ENCODE measurements around the gene JMJD4. TPM values are rescaled to one million over a fixed set of nuclear protein-coding genes. Genes with fewer than 3 reads are reported as not detected.

The JMJD4 gene
- total RNA-seq, 1 experiment from 2014 or later = 15.1 TPM

- no peaks in the 10 kb centered on the region for H3K27me3 ChIP-seq (ENCODE audit: insufficient read depth, low read depth)
- H3K4me1 ChIP-seq (replicated peaks; ENCODE audit: insufficient read depth) = 0 out of 2 replicates have a peak, but pooled peaks cover 11% of the 10 kb centered on the region
- H3K9me2 ChIP-seq (ENCODE audit: insufficient read depth) = no peaks in the 10 kb centered on the region
- no peaks in the 10 kb centered on the region for H3K9me3 ChIP-seq (ENCODE audit: insufficient read depth, low read depth)
- POLR2A ChIA-PET (ENCODE audit: unreplicated experiment) = no interaction called here
- H3F3A ChIP-seq (ENCODE audit: insufficient read depth, low read depth) = peaks cover 9% of the 10 kb centered on the region; the same call in 1 of the 2 replicates
- intact Hi-C loops (cut with micrococcal nuclease; ENCODE audit: unreplicated experiment) = no loop called here
- 0 out of 2 replicates have a peak, but pooled peaks cover 8% of the 10 kb centered on the region for H3K36me3 ChIP-seq (ENCODE audit: low read depth)
- H3K4me2 ChIP-seq = no peak overlapping the region
- no peak overlapping the region for H2AFZ ChIP-seq
- peaks cover 42% of the 10 kb centered on the region for H4K20me1 ChIP-seq (ENCODE audit: insufficient read depth)
- DNase-seq = no peak
- CTCF ChIA-PET = no interaction called here
- no peaks in the 10 kb centered on the region for H3K79me2 ChIP-seq (ENCODE audit: low read depth)
- H3K4me3 ChIP-seq = no peak overlapping the region
- TF ChIP-seq, protein P1, sequence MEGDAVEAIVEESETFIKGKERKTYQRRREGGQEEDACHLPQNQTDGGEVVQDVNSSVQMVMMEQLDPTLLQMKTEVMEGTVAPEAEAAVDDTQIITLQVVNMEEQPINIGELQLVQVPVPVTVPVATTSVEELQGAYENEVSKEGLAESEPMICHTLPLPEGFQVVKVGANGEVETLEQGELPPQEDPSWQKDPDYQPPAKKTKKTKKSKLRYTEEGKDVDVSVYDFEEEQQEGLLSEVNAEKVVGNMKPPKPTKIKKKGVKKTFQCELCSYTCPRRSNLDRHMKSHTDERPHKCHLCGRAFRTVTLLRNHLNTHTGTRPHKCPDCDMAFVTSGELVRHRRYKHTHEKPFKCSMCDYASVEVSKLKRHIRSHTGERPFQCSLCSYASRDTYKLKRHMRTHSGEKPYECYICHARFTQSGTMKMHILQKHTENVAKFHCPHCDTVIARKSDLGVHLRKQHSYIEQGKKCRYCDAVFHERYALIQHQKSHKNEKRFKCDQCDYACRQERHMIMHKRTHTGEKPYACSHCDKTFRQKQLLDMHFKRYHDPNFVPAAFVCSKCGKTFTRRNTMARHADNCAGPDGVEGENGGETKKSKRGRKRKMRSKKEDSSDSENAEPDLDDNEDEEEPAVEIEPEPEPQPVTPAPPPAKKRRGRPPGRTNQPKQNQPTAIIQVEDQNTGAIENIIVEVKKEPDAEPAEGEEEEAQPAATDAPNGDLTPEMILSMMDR (conservative IDR thresholded peaks at IDR 0.05) = no peak
- TF ChIP-seq EZH2 (IDR thresholded peaks at IDR 0.05; ENCODE audit: low read depth) = no peak
- no peak overlapping the region for H3K27ac ChIP-seq
- BruUV-seq (replicated peaks) = no TSS peak
Measured at GRCh38 chr1:227756172-227756959, 21.3 kb upstream of the JMJD4 start.

DNA sequence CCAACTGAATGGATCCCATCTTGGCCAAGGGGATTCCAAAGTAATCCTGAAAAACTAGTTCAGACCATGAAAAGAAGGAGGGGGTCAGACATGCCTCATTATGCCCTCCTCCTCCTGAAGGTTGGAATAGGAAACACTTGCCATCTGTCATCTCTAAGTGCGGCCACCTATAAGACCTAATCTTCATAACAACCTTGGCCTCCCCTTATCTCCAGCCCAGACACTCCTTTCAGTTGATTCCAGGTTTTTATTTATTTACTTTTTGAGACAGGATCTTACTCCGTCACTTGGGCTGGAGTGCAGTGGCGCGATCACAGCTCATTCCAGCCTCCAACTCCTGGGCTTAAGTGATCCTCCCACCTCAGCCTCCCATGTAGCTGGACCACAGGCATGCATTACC, 19.9 kb upstream of the JMJD4 start:
- DNase-seq = no peak
- Histone ChIP-seq H2AFZ (no peak overlapping the region), H3K27me3 (ENCODE audit: insufficient read depth, low read depth) (no peaks in the 10 kb centered on the region), H3K79me2 (ENCODE audit: low read depth) (no peaks in the 10 kb centered on the region), H3K4me3 (no peak overlapping the region), H3K9me3 (ENCODE audit: insufficient read depth, low read depth) (no peaks in the 10 kb centered on the region), H3K4me2 (no peak overlapping the region), H3K4me1 (replicated peaks; ENCODE audit: insufficient read depth) (0 out of 2 replicates have a peak, but pooled peaks cover 11% of the 10 kb centered on the region), H3K36me3 (ENCODE audit: low read depth) (0 out of 2 replicates have a peak, but pooled peaks cover 7% of the 10 kb centered on the region), H4K20me1 (ENCODE audit: insufficient read depth) (peaks cover 35% of the 10 kb centered on the region), H3K9me2 (ENCODE audit: insufficient read depth) (no peaks in the 10 kb centered on the region), H3F3A (ENCODE audit: insufficient read depth, low read depth) (peaks cover 9% of the 10 kb centered on the region; the same call in 1 of the 2 replicates), H3K27ac (no peak overlapping the region)
- TF ChIP-seq EZH2 (IDR thresholded peaks at IDR 0.05; ENCODE audit: low read depth) = no peak
- no TSS peak for BruUV-seq (replicated peaks)
- CTCF ChIA-PET = no interaction called here
- intact Hi-C loops (cut with micrococcal nuclease; ENCODE audit: unreplicated experiment) = no loop called here
- POLR2A ChIA-PET (ENCODE audit: unreplicated experiment) = no interaction called here

GRCh38 chr1:227753999-227754711, 19.1 kb upstream of the JMJD4 start:
- CTCF ChIA-PET = no interaction called here
- no peaks in the 10 kb centered on the region for H3K36me3 ChIP-seq (ENCODE audit: low read depth)

More at GRCh38 chr1:227753999-227754711, 19.1 kb upstream of the JMJD4 start:
- no TSS peak for BruUV-seq (replicated peaks)
- POLR2A ChIA-PET (ENCODE audit: unreplicated experiment) = no interaction called here
- TF ChIP-seq EZH2 (IDR thresholded peaks at IDR 0.05; ENCODE audit: low read depth) = no peak
- TF ChIP-seq, protein P1 (conservative IDR thresholded peaks at IDR 0.05) = no peak
- H4K20me1 ChIP-seq (ENCODE audit: insufficient read depth) = peaks cover 29% of the 10 kb centered on the region
- no peaks in the 10 kb centered on the region for H3K79me2 ChIP-seq (ENCODE audit: low read depth)
- no peak overlapping the region for H3K27ac ChIP-seq
- H3K9me3 ChIP-seq (ENCODE audit: insufficient read depth, low read depth) = no peaks in the 10 kb centered on the region
- H3K4me3 ChIP-seq = no peak overlapping the region
- H3K27me3 ChIP-seq (ENCODE audit: insufficient read depth, low read depth) = no peaks in the 10 kb centered on the region
- H3K9me2 ChIP-seq (ENCODE audit: insufficient read depth) = no peaks in the 10 kb centered on the region
- DNase-seq = no peak
- peaks cover 6% of the 10 kb centered on the region; the same call in 1 of the 2 replicates for H3F3A ChIP-seq (ENCODE audit: insufficient read depth, low read depth)
- H3K4me1 ChIP-seq (replicated peaks; ENCODE audit: insufficient read depth) = 0 out of 2 replicates have a peak, but pooled peaks cover 7% of the 10 kb centered on the region
- H3K4me2 ChIP-seq = no peak overlapping the region
- intact Hi-C loops (cut with micrococcal nuclease; ENCODE audit: unreplicated experiment) = no loop called here
- no peak overlapping the region for H2AFZ ChIP-seq

Data from PC-9 (cell line).